ENCODE data around the gene C9orf50.

The C9orf50 gene

GRCh38 chr9:129640086-129640870 lies 19.4 kb upstream of the C9orf50 start:
- H3K4me3 ChIP-seq (ENCODE audit: low read length) = 0 out of 2 replicates have a peak overlapping the region, but pooled peaks have one; percentile 99
- no peaks in the 10 kb centered on the region; the same call in 1 of the 2 replicates for H4K20me1 ChIP-seq (ENCODE audit: insufficient read depth, low read length)
- H3K79me2 ChIP-seq (ENCODE audit: low read length) = peaks cover 29% of the 10 kb centered on the region
- peaks cover 6% of the 10 kb centered on the region; the same call in 1 of the 2 replicates for H3F3A ChIP-seq (ENCODE audit: insufficient read depth, low read length)
- H3K4me1 ChIP-seq (ENCODE audit: low read length) = peaks cover 9% of the 10 kb centered on the region
- peak overlapping the region; percentile 98 for H3K4me2 ChIP-seq (ENCODE audit: low read depth, low read length)
- no peaks in the 10 kb centered on the region for H3K9me2 ChIP-seq (replicated peaks; ENCODE audit: insufficient read depth, low read length)
- no peak overlapping the region for H3K9ac ChIP-seq (ENCODE audit: low read length)
- H2AFZ ChIP-seq (ENCODE audit: low read length) = no peak overlapping the region
- no peaks in the 10 kb centered on the region for H3K36me3 ChIP-seq (replicated peaks; ENCODE audit: insufficient read depth, low read length)
- DNase-seq = no peak
- peaks cover 20% of the 10 kb centered on the region for H3K27me3 ChIP-seq (replicated peaks; ENCODE audit: insufficient read depth, low read length)
- TF ChIP-seq EZH2phosphoT487 (IDR thresholded peaks at IDR 0.05; ENCODE audit: low read length) (no peak), EZH2 (optimal IDR thresholded peaks at IDR 0.05; ENCODE audit: low read depth, low read length) (no peak), CTCF (IDR thresholded peaks at IDR 0.05; ENCODE audit: low read length) (no peak)
- no peak overlapping the region for H3K27ac ChIP-seq (ENCODE audit: low read length)
- no peaks in the 10 kb centered on the region for H3K9me3 ChIP-seq (replicated peaks; ENCODE audit: insufficient read depth, low read length)

GRCh38 chr9:129639756-129640085 lies 18.8 kb upstream of the C9orf50 start:
- Histone ChIP-seq H3K9ac (ENCODE audit: low read length) (no peak overlapping the region), H3K27me3 (replicated peaks; ENCODE audit: insufficient read depth, low read length) (peaks cover 14% of the 10 kb centered on the region), H3K4me3 (ENCODE audit: low read length) (no peak overlapping the region), H3K79me2 (ENCODE audit: low read length) (peaks cover 33% of the 10 kb centered on the region), H4K20me1 (ENCODE audit: insufficient read depth, low read length) (no peaks in the 10 kb centered on the region; the same call in 1 of the 2 replicates), H3K4me2 (ENCODE audit: low read depth, low read length) (no peak overlapping the region), H3K9me3 (replicated peaks; ENCODE audit: insufficient read depth, low read length) (no peaks in the 10 kb centered on the region), H3K9me2 (replicated peaks; ENCODE audit: insufficient read depth, low read length) (no peaks in the 10 kb centered on the region), H3F3A (ENCODE audit: insufficient read depth, low read length) (peaks cover 6% of the 10 kb centered on the region; the same call in 1 of the 2 replicates), H3K27ac (ENCODE audit: low read length) (no peak overlapping the region), H2AFZ (ENCODE audit: low read length) (no peak overlapping the region), H3K4me1 (ENCODE audit: low read length) (peaks cover 9% of the 10 kb centered on the region), H3K36me3 (replicated peaks; ENCODE audit: insufficient read depth, low read length) (no peaks in the 10 kb centered on the region)
- DNase-seq = no peak
- TF ChIP-seq CTCF (IDR thresholded peaks at IDR 0.05; ENCODE audit: low read length) (no peak), EZH2phosphoT487 (IDR thresholded peaks at IDR 0.05; ENCODE audit: low read length) (no peak), EZH2 (optimal IDR thresholded peaks at IDR 0.05; ENCODE audit: low read depth, low read length) (no peak)

- Histone ChIP-seq H3K9ac (ENCODE audit: low read length) (no peak overlapping the region), H3K9me3 (replicated peaks; ENCODE audit: insufficient read depth, low read length) (no peaks in the 10 kb centered on the region), H3K4me2 (ENCODE audit: low read depth, low read length) (no peak overlapping the region), H3K4me3 (ENCODE audit: low read length) (no peak overlapping the region), H3K27me3 (replicated peaks; ENCODE audit: insufficient read depth, low read length) (peaks cover 8% of the 10 kb centered on the region), H3K36me3 (replicated peaks; ENCODE audit: insufficient read depth, low read length) (no peaks in the 10 kb centered on the region), H4K20me1 (ENCODE audit: insufficient read depth, low read length) (no peaks in the 10 kb centered on the region; the same call in 1 of the 2 replicates), H3F3A (ENCODE audit: insufficient read depth, low read length) (peaks cover 6% of the 10 kb centered on the region; the same call in 1 of the 2 replicates), H3K9me2 (replicated peaks; ENCODE audit: insufficient read depth, low read length) (no peaks in the 10 kb centered on the region), H2AFZ (ENCODE audit: low read length) (no peak overlapping the region), H3K79me2 (ENCODE audit: low read length) (peaks cover 38% of the 10 kb centered on the region), H3K27ac (ENCODE audit: low read length) (no peak overlapping the region), H3K4me1 (ENCODE audit: low read length) (peaks cover 9% of the 10 kb centered on the region)
- TF ChIP-seq EZH2phosphoT487 (IDR thresholded peaks at IDR 0.05; ENCODE audit: low read length) = no peak
- no peak for TF ChIP-seq EZH2 (optimal IDR thresholded peaks at IDR 0.05; ENCODE audit: low read depth, low read length)
- no peak for TF ChIP-seq CTCF (IDR thresholded peaks at IDR 0.05; ENCODE audit: low read length)
- no peak for DNase-seq
Measured at GRCh38 chr9:129639034-129639630, 18.2 kb upstream of the C9orf50 start.
